Testis (tissue), 5 donors: ENCODE results near the gene EXOSC5. TPM values are rescaled to one million over a fixed set of nuclear protein-coding genes. Genes with fewer than 3 reads are reported as not detected.

Experiments
- DNase-seq: peaks from one replicate; pipeline ENCODE4 v3.0.0-alpha.2; 2019
- H3K27ac ChIP-seq, 2 donors: fragments of 200-600 bp; sonication (generic); one replicate each; pipeline ENCODE4 v1.5.1; 2019
- H3K27me3 ChIP-seq: fragments of 200-600 bp; sonication (generic); one replicate; pipeline ENCODE4 v1.5.1; 2019
- H3K36me3 ChIP-seq: fragments of 200-600 bp; sonication (generic); one replicate; pipeline ENCODE4 v1.5.1; 2017; ENCODE audit warnings: low read depth; ENCODE audit errors: missing control alignments
- H3K4me1 ChIP-seq: fragments of 200-600 bp; sonication (generic); one replicate; pipeline ENCODE4 v1.5.1; 2019
- H3K4me3 ChIP-seq, 2 donors: fragments of 200-600 bp; sonication (generic); one replicate each; pipeline ENCODE4 v1.5.1; 2017 to 2019
- H3K9me3 ChIP-seq: fragments of 200-600 bp; sonication (generic); one replicate; pipeline ENCODE4 v1.5.1; 2017
- POLR2A ChIP-seq: fragments of 450-650 bp; IDR thresholded peaks from one replicate; pipeline ENCODE4 v1.6.1; 2017; ENCODE audit warnings: antibody characterized with exemption, mild to moderate bottlenecking, moderate library complexity
- WGBS, 2 donors: methylation state at CpG; one replicate each; pipeline ENCODE4 v1.1.5; 2018; 5-methylcytosine and 5-hydroxymethylcytosine counted together
- intact Hi-C: fragments of 100-400 bp; cut with DNase I; formaldehyde crosslinking; loops from one replicate; pipeline ENCODE4 v1.15.1; 2023; ENCODE audit warnings: low total_unique reads
- long read RNA-seq, 2 donors: transcript quantifications; one replicate each; lab custom pipeline, GENCODE V29; 2026
- polyA plus RNA-seq: library from polyadenylated mRNA; stranded (reverse); fragments of 350-450 nt; fragmentation: Illumina TruSeq; extraction: RNeasy Lipid Tissue Mini Kit (QIAGEN cat#74804); gene quantifications from one replicate; pipeline ENCODE4 v1.2.3, GENCODE V29; 2014; ENCODE audit warnings: low read depth, low replicate concordance; ENCODE audit not compliant: insufficient read depth
- total RNA-seq, 2 donors: library from RNA; depleted of rRNA; stranded (reverse); fragments of >200 nt; gene quantifications; one replicate each; pipeline ENCODE4 v1.2.3, GENCODE V29; 2016
- TF ChIP-seq, protein P1 (sequence below), 3 experiments: fragments of 450-650 bp in 2 of 3; fragments of 200-600 bp in 1 of 3; sonication (generic) in 1 of 3; IDR thresholded peaks; one replicate each; pipeline ENCODE4 v1.5.1; 2016 to 2019; ENCODE audit warnings: antibody characterized with exemption in 3 of 3, mild to moderate bottlenecking in 2 of 3, moderate library complexity in 1 of 3

Gene EXOSC5
- 10 to 100 TPM; 19.1 to 23.8 TPM for total RNA-seq
- 28.0 TPM for polyA plus RNA-seq
- long read RNA-seq, donor 1, transcript EXOSC5-201 (6 exons, 1,118 nt): major isoform, 12 of 13 reads
- long read RNA-seq, donor 1, partial matches to known transcripts: 0 of 13 reads
- long read RNA-seq, donor 1, other reads (novel, unspliced or antisense): 0 of 13 reads
- long read RNA-seq, donor 2, transcript EXOSC5-201 (6 exons, 1,118 nt): major isoform, 13 of 13 reads
- long read RNA-seq, donor 2, partial matches to known transcripts: 0 of 13 reads
- long read RNA-seq, donor 2, other reads (novel, unspliced or antisense): 0 of 13 reads

- Histone ChIP-seq H3K27me3 (no peaks in the 10 kb centered on the region), H3K4me3 (peak within 1 kb of the TSS; percentile 93 to 98), H3K27ac (peak within 1 kb of the TSS; percentile 80 to 92), H3K9me3 (no peaks in the 10 kb centered on the region), H3K4me1 (peaks cover 17% of the 10 kb centered on the region), H3K36me3 (no peaks in the 10 kb centered on the region)
- intact Hi-C loops: no loop called here
- 0% methylated on average over 15 to 49 of the region's 50 CpGs for WGBS, 2 donors
- TF ChIP-seq, protein P1, sequence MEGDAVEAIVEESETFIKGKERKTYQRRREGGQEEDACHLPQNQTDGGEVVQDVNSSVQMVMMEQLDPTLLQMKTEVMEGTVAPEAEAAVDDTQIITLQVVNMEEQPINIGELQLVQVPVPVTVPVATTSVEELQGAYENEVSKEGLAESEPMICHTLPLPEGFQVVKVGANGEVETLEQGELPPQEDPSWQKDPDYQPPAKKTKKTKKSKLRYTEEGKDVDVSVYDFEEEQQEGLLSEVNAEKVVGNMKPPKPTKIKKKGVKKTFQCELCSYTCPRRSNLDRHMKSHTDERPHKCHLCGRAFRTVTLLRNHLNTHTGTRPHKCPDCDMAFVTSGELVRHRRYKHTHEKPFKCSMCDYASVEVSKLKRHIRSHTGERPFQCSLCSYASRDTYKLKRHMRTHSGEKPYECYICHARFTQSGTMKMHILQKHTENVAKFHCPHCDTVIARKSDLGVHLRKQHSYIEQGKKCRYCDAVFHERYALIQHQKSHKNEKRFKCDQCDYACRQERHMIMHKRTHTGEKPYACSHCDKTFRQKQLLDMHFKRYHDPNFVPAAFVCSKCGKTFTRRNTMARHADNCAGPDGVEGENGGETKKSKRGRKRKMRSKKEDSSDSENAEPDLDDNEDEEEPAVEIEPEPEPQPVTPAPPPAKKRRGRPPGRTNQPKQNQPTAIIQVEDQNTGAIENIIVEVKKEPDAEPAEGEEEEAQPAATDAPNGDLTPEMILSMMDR (IDR thresholded peaks at IDR 0.05): peak in 1 of 3 experiments; percentile 7
- no peak for TF ChIP-seq POLR2A
- peak; percentile 100 for DNase-seq
Observed at GRCh38 chr19:41397086-41398049, at the start of gene EXOSC5, which contains the start of gene BCKDHA. Gene EXOSC5, minus strand, starts transcription at chr19:41397359. Its CDS starts 31 bp downstream, at chr19:41397328. Gene BCKDHA, plus strand, starts transcription at chr19:41397818. Its CDS starts 10 bp downstream, at chr19:41397828.

GRCh38 chr19:41445575-41445974 lies 48.4 kb upstream of the EXOSC5 start:
- Histone ChIP-seq H3K4me3 (no peak overlapping the region), H3K36me3 (no peaks in the 10 kb centered on the region), H3K4me1 (no peaks in the 10 kb centered on the region), H3K9me3 (no peaks in the 10 kb centered on the region), H3K27ac (no peak overlapping the region), H3K27me3 (no peaks in the 10 kb centered on the region)
- intact Hi-C loops: loop anchor here (10.0 kb wide), 1 partner anchor 129 kb away; the partner anchor contains the start of gene CEACAM21
- DNase-seq: no peak
- TF ChIP-seq, protein P1 (IDR thresholded peaks at IDR 0.05): no peak
- TF ChIP-seq POLR2A: no peak
- 64 to 66% methylated on average over 4 to 5 of the region's 5 CpGs for WGBS, 2 donors

GRCh38 chr19:41443813-41444455 lies 46.8 kb upstream of the EXOSC5 start:
- TF ChIP-seq, protein P1 (IDR thresholded peaks at IDR 0.05): no peak
- no peak for TF ChIP-seq POLR2A
- no peaks in the 10 kb centered on the region for H3K36me3 ChIP-seq
- DNase-seq: no peak
- H3K27me3 ChIP-seq: no peaks in the 10 kb centered on the region
- H3K9me3 ChIP-seq: no peaks in the 10 kb centered on the region
- no peaks in the 10 kb centered on the region for H3K4me1 ChIP-seq
- no peak overlapping the region for H3K4me3 ChIP-seq
- intact Hi-C loops: loop anchor here (10.0 kb wide), 1 partner anchor 131 kb away; the partner anchor contains the start of gene CEACAM21
- 58 to 70% methylated on average over 2 to 6 of the region's 6 CpGs for WGBS, 2 donors
- H3K27ac ChIP-seq: no peak overlapping the region

DNA sequence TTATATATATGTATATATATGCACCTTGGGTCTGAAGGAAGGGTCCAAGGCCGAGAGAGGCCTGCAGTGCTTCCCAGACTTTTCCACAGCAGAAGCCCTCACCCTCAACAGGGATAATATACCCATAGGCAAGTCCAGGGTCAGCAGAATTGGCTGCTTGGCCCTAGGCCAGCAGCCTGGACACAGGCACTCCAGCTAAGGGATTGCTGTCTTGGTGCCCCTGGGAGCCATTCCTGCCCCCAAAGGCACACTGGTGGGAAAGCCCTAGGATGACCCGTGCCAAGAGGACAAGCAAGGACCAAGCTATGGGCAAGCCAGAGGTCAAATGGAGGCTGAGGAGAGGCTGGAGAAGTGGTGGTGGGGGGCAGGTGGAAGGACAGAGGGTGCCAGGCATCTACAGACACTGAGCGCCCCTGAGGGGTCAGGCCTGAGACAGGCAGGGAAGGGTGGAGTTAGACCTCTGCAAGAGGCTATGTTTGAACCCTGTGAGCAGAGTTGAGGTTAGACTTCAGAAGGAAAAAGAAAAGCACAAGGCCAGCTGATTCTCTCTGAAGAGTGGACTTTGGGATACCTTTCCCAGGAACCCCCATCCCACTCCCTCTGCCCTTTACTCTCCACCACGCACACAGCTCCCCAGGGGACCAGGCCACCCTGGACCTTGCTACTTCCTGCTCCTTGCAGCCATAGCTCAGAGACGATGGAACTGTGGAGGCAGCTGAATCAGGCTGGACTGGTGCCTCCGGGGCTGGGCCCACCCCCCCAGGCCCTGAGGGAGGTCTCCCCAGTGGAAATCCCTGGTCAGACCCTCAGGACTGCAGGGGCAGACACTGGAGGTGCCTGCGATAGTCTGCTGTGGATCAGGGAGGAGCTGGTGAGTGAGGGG lies 45.6 kb upstream of the EXOSC5 start, which contains the start of gene ERICH4:
ERICH4 (plus strand) TSS at position 684 of the 883 bp plus-strand sequence; CDS start at position 698, 14 bp downstream.
- H3K4me1 ChIP-seq: no peaks in the 10 kb centered on the region
- TF ChIP-seq, protein P1 (IDR thresholded peaks at IDR 0.05): no peak
- no peak for TF ChIP-seq POLR2A
- no peaks in the 10 kb centered on the region for H3K36me3 ChIP-seq
- intact Hi-C loops: loop anchor here (10.0 kb wide), 1 partner anchor 132 kb away; the partner anchor contains the start of gene CEACAM21
- H3K4me3 ChIP-seq: no peak within 1 kb of the TSS
- DNase-seq: no peak
- no peaks in the 10 kb centered on the region for H3K27me3 ChIP-seq
- H3K9me3 ChIP-seq: no peaks in the 10 kb centered on the region
- WGBS, 2 donors: 66 to 81% methylated on average over 5 to 7 of the region's 7 CpGs
- no peak within 1 kb of the TSS for H3K27ac ChIP-seq
